ENCODE measurements around the gene KCNMA1. TPM values are rescaled to one million over a fixed set of nuclear protein-coding genes. Genes with fewer than 3 reads are reported as not detected.
A peak's percentile ranks its signal among the peaks of the same experiment; 100 is the strongest.

Gene KCNMA1
- polyA plus RNA-seq, 4 donors: 2.7 to 8.6 (median 7.7) TPM

DNA sequence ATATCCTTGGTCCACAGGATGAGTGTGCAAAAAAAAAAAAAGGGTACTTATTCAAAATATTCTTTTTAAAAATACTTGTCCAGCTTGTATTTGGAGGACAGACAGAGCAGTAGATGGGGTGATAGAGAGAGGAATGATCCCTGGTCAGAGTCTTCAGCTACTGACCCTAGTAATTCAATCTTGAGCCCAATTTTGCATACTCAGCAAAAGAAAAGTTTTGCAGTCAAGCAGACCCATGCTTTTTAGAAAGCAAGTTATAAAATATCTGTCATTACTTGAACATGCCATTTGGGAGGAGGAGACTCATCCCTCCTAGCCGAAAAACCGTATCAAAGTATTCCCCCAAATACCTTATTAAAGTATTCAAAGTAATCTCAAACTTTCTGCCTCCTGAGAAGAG is 585.0 kb downstream of the KCNMA1 start:
- no peaks in the 10 kb centered on the region for H3K4me1 ChIP-seq (ENCODE audit: control insufficient read depth in 3 of 3, insufficient read depth in 2 of 3, low read depth in 1 of 3, low read length in 2 of 3)
- no peak overlapping the region for H3K27ac ChIP-seq (ENCODE audit: low read depth in 1 of 3, low read length in 2 of 3)
- FAIRE-seq (no peak), DNase-seq (no peak)
- peaks cover 0 to 7% (median 0%) of the 10 kb centered on the region in 3 donors for H3K27me3 ChIP-seq (ENCODE audit: control insufficient read depth in 3 of 3, insufficient read depth in 3 of 3, low read length in 3 of 3)
- no peaks in the 10 kb centered on the region for H3K36me3 ChIP-seq (ENCODE audit: control insufficient read depth in 3 of 3, insufficient read depth in 2 of 3, low read depth in 1 of 3, low read length in 3 of 3)
- H3K4me3 ChIP-seq (ENCODE audit: low read depth in 1 of 3, low read length in 3 of 3): no peak overlapping the region
- 85 to 94% (median 89%) methylated on average over 2 of the region's 2 CpGs for WGBS, 3 donors
- H3K9me3 ChIP-seq (ENCODE audit: control insufficient read depth in 2 of 2, insufficient read depth in 1 of 2, low read depth in 1 of 2, low read length in 1 of 2): no peaks in the 10 kb centered on the region

DNA sequence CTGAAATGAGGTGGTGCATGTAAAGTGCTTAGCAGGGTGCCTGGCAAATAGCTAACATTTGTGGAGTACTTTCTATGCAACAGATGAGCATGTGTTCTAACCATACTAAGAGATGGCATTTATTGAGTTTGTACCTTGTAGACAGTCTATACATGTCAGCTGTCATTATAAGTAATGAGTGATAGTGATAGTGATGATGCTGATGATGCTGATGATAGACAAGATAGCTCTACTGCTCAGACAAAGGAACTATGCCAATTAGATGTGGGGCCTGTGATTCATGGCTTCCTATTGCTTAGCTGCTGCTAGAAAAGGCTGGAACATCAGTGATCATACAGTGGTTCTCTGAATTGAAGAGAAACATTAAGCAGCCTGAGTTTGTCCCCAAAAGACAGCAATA is 585.8 kb downstream of the KCNMA1 start:
- no peaks in the 10 kb centered on the region for H3K36me3 ChIP-seq (ENCODE audit: control insufficient read depth in 3 of 3, insufficient read depth in 2 of 3, low read depth in 1 of 3, low read length in 3 of 3)
- no peak overlapping the region for H3K4me3 ChIP-seq (ENCODE audit: low read depth in 1 of 3, low read length in 3 of 3)
- H3K4me1 ChIP-seq (ENCODE audit: control insufficient read depth in 3 of 3, insufficient read depth in 2 of 3, low read depth in 1 of 3, low read length in 2 of 3): no peaks in the 10 kb centered on the region
- peaks cover 0 to 7% (median 0%) of the 10 kb centered on the region in 3 donors for H3K27me3 ChIP-seq (ENCODE audit: control insufficient read depth in 3 of 3, insufficient read depth in 3 of 3, low read length in 3 of 3)
- DNase-seq (no peak), FAIRE-seq (no peak)
- H3K9me3 ChIP-seq (ENCODE audit: control insufficient read depth in 2 of 2, insufficient read depth in 1 of 2, low read depth in 1 of 2, low read length in 1 of 2): no peaks in the 10 kb centered on the region
- no peak overlapping the region for H3K27ac ChIP-seq (ENCODE audit: low read depth in 1 of 3, low read length in 2 of 3)

DNA sequence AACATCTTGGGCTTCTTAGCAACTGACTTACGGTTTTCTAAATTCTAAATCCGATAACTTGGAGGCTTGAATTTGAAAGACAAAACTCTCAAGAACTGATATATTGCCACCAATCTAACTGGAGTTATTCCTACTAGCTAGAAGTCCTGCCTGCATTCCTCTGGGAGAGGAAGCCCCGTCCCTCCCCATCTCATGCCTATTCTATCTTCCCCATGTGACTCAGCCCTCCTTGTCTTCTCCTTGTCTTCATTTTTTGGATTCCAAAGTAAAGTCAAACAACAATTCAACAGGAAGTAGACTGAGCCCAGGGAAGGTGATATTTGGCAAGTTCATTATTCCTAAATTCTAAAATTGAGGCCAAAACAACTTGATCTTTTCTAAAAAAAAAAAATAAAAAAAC is 587.7 kb downstream of the KCNMA1 start:
- 85 to 91% (median 85%) methylated on average over 3 of the region's 3 CpGs for WGBS, 3 donors
- no peaks in the 10 kb centered on the region for H3K9me3 ChIP-seq (ENCODE audit: control insufficient read depth in 2 of 2, insufficient read depth in 1 of 2, low read depth in 1 of 2, low read length in 1 of 2)
- no peaks in the 10 kb centered on the region for H3K4me1 ChIP-seq (ENCODE audit: control insufficient read depth in 3 of 3, insufficient read depth in 2 of 3, low read depth in 1 of 3, low read length in 2 of 3)
- no peak for DNase-seq
- peaks cover 0 to 4% (median 0%) of the 10 kb centered on the region in 3 donors for H3K27me3 ChIP-seq (ENCODE audit: control insufficient read depth in 3 of 3, insufficient read depth in 3 of 3, low read length in 3 of 3)
- H3K36me3 ChIP-seq (ENCODE audit: control insufficient read depth in 3 of 3, insufficient read depth in 2 of 3, low read depth in 1 of 3, low read length in 3 of 3): no peaks in the 10 kb centered on the region
- H3K27ac ChIP-seq (ENCODE audit: low read depth in 1 of 3, low read length in 2 of 3): no peak overlapping the region
- no peak overlapping the region for H3K4me3 ChIP-seq (ENCODE audit: low read depth in 1 of 3, low read length in 3 of 3)
- no peak for FAIRE-seq

DNA sequence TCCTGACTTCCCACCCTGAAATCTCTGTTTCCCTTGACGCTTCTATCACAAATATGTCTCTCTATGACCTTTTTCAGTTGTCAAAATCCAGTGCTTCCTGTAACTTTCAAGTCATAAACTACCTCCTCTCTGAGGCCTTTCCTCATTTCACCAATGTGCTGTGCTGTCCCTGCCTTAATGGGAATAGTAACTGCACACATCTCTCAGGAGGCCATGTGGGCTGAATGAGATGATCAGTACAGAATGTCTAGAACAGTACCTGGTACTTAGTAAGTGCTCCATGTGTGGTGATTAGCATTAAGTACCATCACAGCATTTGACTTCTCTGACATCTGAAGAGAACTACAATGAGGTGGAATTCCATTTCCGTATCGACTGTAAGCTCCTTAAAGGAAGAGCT is 588.5 kb downstream of the KCNMA1 start:
- FAIRE-seq (no peak), DNase-seq (no peak)
- Histone ChIP-seq H3K27ac (ENCODE audit: low read depth in 1 of 3, low read length in 2 of 3) (no peak overlapping the region), H3K27me3 (ENCODE audit: control insufficient read depth in 3 of 3, insufficient read depth in 3 of 3, low read length in 3 of 3) (peaks cover 0 to 4% (median 0%) of the 10 kb centered on the region in 3 donors), H3K4me1 (ENCODE audit: control insufficient read depth in 3 of 3, insufficient read depth in 2 of 3, low read depth in 1 of 3, low read length in 2 of 3) (no peaks in the 10 kb centered on the region), H3K9me3 (ENCODE audit: control insufficient read depth in 2 of 2, insufficient read depth in 1 of 2, low read depth in 1 of 2, low read length in 1 of 2) (no peaks in the 10 kb centered on the region), H3K36me3 (ENCODE audit: control insufficient read depth in 3 of 3, insufficient read depth in 2 of 3, low read depth in 1 of 3, low read length in 3 of 3) (no peaks in the 10 kb centered on the region), H3K4me3 (ENCODE audit: low read depth in 1 of 3, low read length in 3 of 3) (no peak overlapping the region)
- WGBS, 3 donors: 88 to 90% (median 89%) methylated on average over 3 of the region's 3 CpGs

DNA sequence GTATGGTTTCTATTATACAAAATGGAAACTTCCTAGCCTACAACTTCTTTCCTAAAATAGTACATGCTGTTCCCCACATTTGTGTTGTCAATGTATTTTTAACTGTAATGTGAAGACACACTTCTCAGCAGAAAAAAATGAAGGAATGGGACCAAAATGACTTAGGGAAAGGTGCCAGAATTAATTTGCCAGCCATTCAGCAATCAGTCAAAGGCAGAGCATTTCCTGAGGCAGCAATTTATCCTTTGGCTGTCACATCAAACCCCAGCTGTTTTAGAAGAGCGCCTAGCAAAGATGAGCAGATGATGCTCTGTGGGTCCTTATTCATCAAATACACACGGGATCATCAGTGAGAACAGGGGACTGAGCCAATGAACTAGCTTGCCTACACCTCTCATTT is 592.5 kb downstream of the KCNMA1 start:
- H3K4me1 ChIP-seq (ENCODE audit: control insufficient read depth in 3 of 3, insufficient read depth in 2 of 3, low read depth in 1 of 3, low read length in 2 of 3): no peaks in the 10 kb centered on the region
- no peaks in the 10 kb centered on the region for H3K27me3 ChIP-seq (ENCODE audit: control insufficient read depth in 3 of 3, insufficient read depth in 3 of 3, low read length in 3 of 3)
- H3K9me3 ChIP-seq (ENCODE audit: control insufficient read depth in 2 of 2, insufficient read depth in 1 of 2, low read depth in 1 of 2, low read length in 1 of 2): no peaks in the 10 kb centered on the region
- no peak overlapping the region for H3K4me3 ChIP-seq (ENCODE audit: low read depth in 1 of 3, low read length in 3 of 3)
- H3K36me3 ChIP-seq (ENCODE audit: control insufficient read depth in 3 of 3, insufficient read depth in 2 of 3, low read depth in 1 of 3, low read length in 3 of 3): no peaks in the 10 kb centered on the region
- DNase-seq (no peak), FAIRE-seq (no peak)
- no peak overlapping the region for H3K27ac ChIP-seq (ENCODE audit: low read depth in 1 of 3, low read length in 2 of 3)
- WGBS, 3 donors: 73 to 80% (median 73%) methylated on average over 2 of the region's 2 CpGs

DNA sequence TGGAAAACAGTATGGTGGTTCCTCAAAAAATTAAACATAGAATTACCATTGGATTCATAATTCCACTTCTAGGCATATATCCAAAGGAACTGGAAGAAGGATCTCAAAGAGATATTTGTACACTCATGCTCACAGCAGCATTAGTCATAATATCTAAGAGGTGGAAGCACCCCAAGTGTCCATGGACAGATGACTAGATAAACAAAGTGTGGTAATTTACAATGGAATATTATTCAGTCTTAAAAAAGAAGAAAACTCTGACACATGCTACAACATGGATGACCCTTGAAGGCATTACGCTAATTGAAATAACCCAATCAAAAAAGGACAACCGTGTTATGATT is 594.2 kb downstream of the KCNMA1 start:
- Histone ChIP-seq H3K27me3 (ENCODE audit: control insufficient read depth in 3 of 3, insufficient read depth in 3 of 3, low read length in 3 of 3) (no peaks in the 10 kb centered on the region), H3K4me3 (ENCODE audit: low read depth in 1 of 3, low read length in 3 of 3) (no peak overlapping the region), H3K9me3 (ENCODE audit: control insufficient read depth in 2 of 2, insufficient read depth in 1 of 2, low read depth in 1 of 2, low read length in 1 of 2) (no peaks in the 10 kb centered on the region), H3K36me3 (ENCODE audit: control insufficient read depth in 3 of 3, insufficient read depth in 2 of 3, low read depth in 1 of 3, low read length in 3 of 3) (no peaks in the 10 kb centered on the region), H3K27ac (ENCODE audit: low read depth in 1 of 3, low read length in 2 of 3) (no peak overlapping the region), H3K4me1 (ENCODE audit: control insufficient read depth in 3 of 3, insufficient read depth in 2 of 3, low read depth in 1 of 3, low read length in 2 of 3) (no peaks in the 10 kb centered on the region)
- FAIRE-seq: no peak
- no peak for DNase-seq
- WGBS, 3 donors: 89 to 97% (median 95%) methylated on average over 2 of the region's 2 CpGs

DNA sequence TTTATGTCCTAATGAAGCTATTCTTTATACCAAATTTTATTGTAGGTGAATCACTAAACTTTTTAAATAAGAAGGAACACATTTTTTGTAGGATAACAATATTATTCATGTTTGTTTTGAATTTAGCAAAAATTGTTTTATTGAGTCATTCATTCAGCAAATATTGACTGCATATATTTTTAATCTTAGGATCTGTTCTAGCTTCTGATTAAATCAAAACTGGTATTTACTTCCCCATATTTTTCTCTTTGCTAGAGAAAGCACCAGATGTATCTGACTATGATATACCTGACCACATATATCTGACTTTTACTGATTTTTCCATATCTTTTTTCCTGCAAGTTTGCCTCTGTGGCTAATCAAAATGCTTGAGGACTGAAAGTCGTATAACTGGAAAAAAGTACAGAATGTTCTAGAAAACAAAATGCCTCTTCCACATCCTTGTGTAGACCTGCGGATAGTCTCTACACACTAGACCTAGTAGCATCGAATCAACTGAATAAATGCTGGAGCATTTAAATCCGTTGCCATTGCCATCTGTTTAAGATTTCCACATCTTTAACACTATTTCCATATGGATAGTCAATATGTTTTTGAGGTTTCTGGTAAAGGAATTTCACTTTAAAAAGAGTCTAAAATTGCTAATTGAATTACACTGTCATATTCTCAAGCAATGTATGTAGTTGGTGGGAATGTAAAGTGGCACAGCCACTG is 594.7 kb downstream of the KCNMA1 start:
- Histone ChIP-seq H3K27ac (ENCODE audit: low read depth in 1 of 3, low read length in 2 of 3) (no peak overlapping the region), H3K9me3 (ENCODE audit: control insufficient read depth in 2 of 2, insufficient read depth in 1 of 2, low read depth in 1 of 2, low read length in 1 of 2) (no peaks in the 10 kb centered on the region), H3K4me3 (ENCODE audit: low read depth in 1 of 3, low read length in 3 of 3) (no peak overlapping the region), H3K4me1 (ENCODE audit: control insufficient read depth in 3 of 3, insufficient read depth in 2 of 3, low read depth in 1 of 3, low read length in 2 of 3) (no peaks in the 10 kb centered on the region), H3K27me3 (ENCODE audit: control insufficient read depth in 3 of 3, insufficient read depth in 3 of 3, low read length in 3 of 3) (no peaks in the 10 kb centered on the region), H3K36me3 (ENCODE audit: control insufficient read depth in 3 of 3, insufficient read depth in 2 of 3, low read depth in 1 of 3, low read length in 3 of 3) (no peaks in the 10 kb centered on the region)
- 79 to 89% (median 89%) methylated on average over 4 of the region's 4 CpGs for WGBS, 3 donors
- DNase-seq: no peak
- no peak for FAIRE-seq

DNA sequence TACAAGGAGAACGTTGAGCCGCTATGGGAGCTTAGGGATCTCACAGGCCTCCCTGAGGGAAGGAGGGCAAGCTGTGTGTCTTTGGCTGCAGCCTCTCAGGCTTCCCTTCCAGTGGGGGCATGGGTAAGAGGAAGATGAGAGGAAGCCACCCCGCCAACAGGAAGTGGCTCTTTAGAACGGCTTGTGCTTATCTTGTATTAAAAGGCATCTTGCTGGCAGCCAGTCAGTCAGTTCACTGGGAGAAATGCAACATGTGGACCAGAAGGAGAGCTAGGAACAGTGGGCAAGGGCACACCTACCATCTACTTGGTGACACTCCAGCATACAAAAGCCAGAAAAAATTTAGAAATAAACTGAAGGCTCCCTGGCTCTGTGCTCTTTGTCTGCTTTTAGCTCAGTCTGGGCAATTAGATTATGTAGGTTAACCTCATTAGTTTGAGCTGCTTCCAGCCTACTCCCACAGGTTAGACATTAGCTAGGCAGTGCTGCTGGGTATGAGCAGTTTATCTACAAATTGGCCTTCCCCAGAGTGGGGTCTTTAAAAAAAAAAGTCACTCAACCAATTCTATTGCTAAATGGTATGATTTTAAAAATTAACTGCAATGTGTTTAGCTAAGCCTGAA is 595.9 kb downstream of the KCNMA1 start:
- H3K27me3 ChIP-seq (ENCODE audit: control insufficient read depth in 3 of 3, insufficient read depth in 3 of 3, low read length in 3 of 3): no peaks in the 10 kb centered on the region
- DNase-seq (peak in 1 of 2 donors; percentile 41), FAIRE-seq (no peak)
- H3K36me3 ChIP-seq (ENCODE audit: control insufficient read depth in 3 of 3, insufficient read depth in 2 of 3, low read depth in 1 of 3, low read length in 3 of 3): no peaks in the 10 kb centered on the region
- H3K27ac ChIP-seq (ENCODE audit: low read depth in 1 of 3, low read length in 2 of 3): no peak overlapping the region
- WGBS, 3 donors: 46 to 62% (median 55%) methylated on average over 4 of the region's 4 CpGs
- no peaks in the 10 kb centered on the region for H3K4me1 ChIP-seq (ENCODE audit: control insufficient read depth in 3 of 3, insufficient read depth in 2 of 3, low read depth in 1 of 3, low read length in 2 of 3)
- H3K9me3 ChIP-seq (ENCODE audit: control insufficient read depth in 2 of 2, insufficient read depth in 1 of 2, low read depth in 1 of 2, low read length in 1 of 2): no peaks in the 10 kb centered on the region
- H3K4me3 ChIP-seq (ENCODE audit: low read depth in 1 of 3, low read length in 3 of 3): no peak overlapping the region

DNA sequence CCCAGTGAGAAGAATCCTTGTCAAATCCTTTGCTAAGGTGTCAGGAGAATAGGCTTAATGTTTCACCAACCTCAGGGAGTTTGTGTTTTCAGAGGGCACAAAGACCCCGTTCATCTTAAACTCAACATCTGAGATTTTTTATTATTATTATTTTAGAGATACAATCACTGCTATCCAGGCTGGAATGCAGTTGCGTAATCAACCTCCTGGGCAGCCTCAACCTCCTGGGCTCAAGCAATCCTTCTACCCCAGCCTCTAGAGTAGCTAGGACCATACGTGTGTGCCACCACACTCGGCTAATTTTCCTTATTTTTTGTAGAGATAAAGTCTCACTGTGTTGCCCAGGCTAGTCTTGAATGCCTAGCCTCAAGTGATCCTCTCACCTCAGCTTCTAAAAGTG is 599.2 kb downstream of the KCNMA1 start:
- H3K4me3 ChIP-seq (ENCODE audit: low read depth in 1 of 3, low read length in 3 of 3): no peak overlapping the region
- no peaks in the 10 kb centered on the region for H3K9me3 ChIP-seq (ENCODE audit: control insufficient read depth in 2 of 2, insufficient read depth in 1 of 2, low read depth in 1 of 2, low read length in 1 of 2)
- H3K36me3 ChIP-seq (ENCODE audit: control insufficient read depth in 3 of 3, insufficient read depth in 2 of 3, low read depth in 1 of 3, low read length in 3 of 3): no peaks in the 10 kb centered on the region
- no peak overlapping the region for H3K27ac ChIP-seq (ENCODE audit: low read depth in 1 of 3, low read length in 2 of 3)
- FAIRE-seq (no peak), DNase-seq (no peak)
- no peaks in the 10 kb centered on the region for H3K4me1 ChIP-seq (ENCODE audit: control insufficient read depth in 3 of 3, insufficient read depth in 2 of 3, low read depth in 1 of 3, low read length in 2 of 3)
- WGBS, 3 donors: 65 to 86% (median 81%) methylated on average over 4 of the region's 4 CpGs
- no peaks in the 10 kb centered on the region for H3K27me3 ChIP-seq (ENCODE audit: control insufficient read depth in 3 of 3, insufficient read depth in 3 of 3, low read length in 3 of 3)

Data from small intestine (tissue), 7 donors.